ENCODE measurements around the gene GNLY. TPM values are rescaled to one million over a fixed set of nuclear protein-coding genes. Genes with fewer than 3 reads are reported as not detected.

Gene GNLY
- total and polyA plus RNA-seq, 2 of the 4 experiments (the other 2 are of a cell fraction): not detected

GRCh38 chr2:85716346-85716914 lies 22.3 kb downstream of the GNLY start:
- WGBS, 2 experiments (ENCODE audit: extremely low coverage in 2 of 2, insufficient read length in 1 of 2): 69% methylated on average over 5 of the region's 13 CpGs; no CpG with 5 or more reads in 1 of the 2 experiments
- BruUV-seq (replicated peaks): no TSS peak
- H3K9me1 ChIP-seq (ENCODE audit: insufficient read depth, low read length): 0 out of 2 replicates have a peak, but pooled peaks cover 3% of the 10 kb centered on the region
- no peak overlapping the region for H3K56ac ChIP-seq (ENCODE audit: extremely low read depth, insufficient read depth, low read length)
- H3K18ac ChIP-seq (ENCODE audit: low read depth, low read length): no peak overlapping the region
- H2AFZ ChIP-seq (replicated peaks; ENCODE audit: low read length, poor library complexity): no peak overlapping the region
- no peak overlapping the region for H2BK120ac ChIP-seq (ENCODE audit: low read depth, low read length)
- peaks cover 14% of the 10 kb centered on the region for H3K27me3 ChIP-seq (ENCODE audit: control insufficient read depth, insufficient read depth, low read length)
- no peak overlapping the region for H2BK5ac ChIP-seq (ENCODE audit: low read depth, low read length, poor library complexity, severe bottlenecking)
- no peaks in the 10 kb centered on the region for H3K36me3 ChIP-seq (ENCODE audit: control insufficient read depth, insufficient read depth, low read length)
- POLR2A ChIA-PET (ENCODE audit: unreplicated experiment): no interaction called here
- no peak overlapping the region for H2AK9ac ChIP-seq (replicated peaks; ENCODE audit: low read depth, low read length, poor library complexity)
- no peak overlapping the region for H4K5ac ChIP-seq (ENCODE audit: low read depth, low read length)
- TF ChIP-seq MXI1 (IDR thresholded peaks at IDR 0.05; ENCODE audit: borderline replicate concordance, low read depth, low read length): no peak
- CTCF ChIA-PET: interaction anchor here (0.9 to 1.0 kb wide), 2 partner anchors 37 to 68 kb away, joined by 3 read pairs; no protein-coding TSS in a partner anchor
- no peaks in the 10 kb centered on the region; the same call in 1 of the 2 replicates for H3K9me3 ChIP-seq (ENCODE audit: control insufficient read depth, insufficient read depth, low read length)
- no peak overlapping the region for H3K4me2 ChIP-seq (ENCODE audit: low read depth, low read length)
- H2BK20ac ChIP-seq (ENCODE audit: low read depth, low read length): no peak overlapping the region
- intact Hi-C loops (cut with micrococcal nuclease) (no loop called here), dilution Hi-C loops (cut with HindIII; ENCODE audit: low sequenced_read_pairs, unreplicated experiment) (no loop called here), in situ Hi-C loops (cut with MboI; ENCODE audit: low sequenced_read_pairs) (no loop called here)
- DNase-seq (no peak), ATAC-seq (ENCODE audit: low read depth) (no peak)
- no peaks in the 10 kb centered on the region for H3K79me1 ChIP-seq (ENCODE audit: low read depth in 1 of 2, low read length in 2 of 2)
- no peak overlapping the region for H4K91ac ChIP-seq (ENCODE audit: insufficient read depth, low read depth, low read length)
- no peak overlapping the region for H3K4ac ChIP-seq (ENCODE audit: low read depth, low read length)
- no peak overlapping the region for H3K27ac ChIP-seq (ENCODE audit: insufficient read depth, low read length)
- peaks cover 1% of the 10 kb centered on the region; the same call in 1 of the 2 replicates for H3K4me1 ChIP-seq (ENCODE audit: control insufficient read depth, insufficient read depth, low read length)
- H4K8ac ChIP-seq (ENCODE audit: low read depth in 2 of 2, low read length in 2 of 2): no peak overlapping the region
- no peak overlapping the region for H3K4me3 ChIP-seq (ENCODE audit: insufficient read depth, low read depth, low read length)
- no peaks in the 10 kb centered on the region for H4K20me1 ChIP-seq (ENCODE audit: insufficient read depth, low read length)
- H3K9ac ChIP-seq (ENCODE audit: low read depth, low read length): no peak overlapping the region
- H3K23ac ChIP-seq (ENCODE audit: low read depth, low read length): no peak overlapping the region
- H2BK15ac ChIP-seq (ENCODE audit: low read depth, low read length): no peak overlapping the region
- H2AK5ac ChIP-seq (ENCODE audit: low read depth, low read length): no peak overlapping the region
- no peak overlapping the region for H3K14ac ChIP-seq (replicated peaks; ENCODE audit: low read depth, low read length)

Data from IMR-90 (cell line).